ENCODE measurements around the gene NPB. TPM values are rescaled to one million over a fixed set of nuclear protein-coding genes. Genes with fewer than 3 reads are reported as not detected.

The NPB gene
- polyA plus RNA-seq, 1 of the 3 experiments (the other 2 are of a cell fraction), result 2.4 TPM

- H3K36me3 ChIP-seq (replicated peaks in 1 of 2; ENCODE audit: control insufficient read depth in 1 of 2, insufficient read depth in 2 of 2, low read length in 1 of 2), result peaks cover 18 to 68% of the 10 kb centered on the region in 2 experiments
- H3K4me3 ChIP-seq (ENCODE audit: low read depth in 2 of 2, low read length in 1 of 2), result no peak overlapping the region
- H3K4me2 ChIP-seq, result no peak overlapping the region
- H3F3A ChIP-seq (replicated peaks; ENCODE audit: insufficient read depth), result peaks cover 18% of the 10 kb centered on the region
- no peaks in the 10 kb centered on the region for H3K9me2 ChIP-seq
- DNase-seq, result no peak
- peaks cover 7% of the 10 kb centered on the region; the same call in 1 of the 2 replicates for H3K79me2 ChIP-seq (ENCODE audit: insufficient read depth)
- H3K9ac ChIP-seq, result no peak overlapping the region
- no peaks in the 10 kb centered on the region for H3K9me3 ChIP-seq
- TF ChIP-seq REST (IDR thresholded peaks at IDR 0.05; ENCODE audit: low read depth, low read length) (no peak), GABPA (IDR thresholded peaks at IDR 0.05; ENCODE audit: low read depth) (no peak), MAX (IDR thresholded peaks at IDR 0.05; ENCODE audit: low read depth) (no peak), POLR2AphosphoS5 (IDR thresholded peaks at IDR 0.05; ENCODE audit: low read depth, low read length) (no peak), FOXJ3 (CRISPR knock-in tag; IDR thresholded peaks at IDR 0.05) (no peak), NRF1 (IDR thresholded peaks at IDR 0.05; ENCODE audit: low read depth, low read length) (no peak), EP300 (IDR thresholded peaks at IDR 0.05; ENCODE audit: borderline replicate concordance in 1 of 2, low read depth in 1 of 2, low read length in 1 of 2) (no peak), MEF2A (IDR thresholded peaks at IDR 0.05; ENCODE audit: borderline replicate concordance, low read depth) (no peak), GATA2 (CRISPR knock-in tag; IDR thresholded peaks at IDR 0.05) (no peak), EZH2phosphoT487 (IDR thresholded peaks at IDR 0.05; ENCODE audit: borderline replicate concordance, low read depth) (no peak), TCF12 (IDR thresholded peaks at IDR 0.05) (no peak), RXRA (IDR thresholded peaks at IDR 0.05; ENCODE audit: borderline replicate concordance, low read depth) (no peak), PBX3 (IDR thresholded peaks at IDR 0.05) (no peak), FOXM1 (IDR thresholded peaks at IDR 0.05; ENCODE audit: low read depth) (no peak), CTCF (IDR thresholded peaks at IDR 0.05) (no peak), FOSL2 (IDR thresholded peaks at IDR 0.05; ENCODE audit: borderline replicate concordance, low read depth) (no peak)
- H3K27me3 ChIP-seq (ENCODE audit: insufficient read depth), result no peaks in the 10 kb centered on the region
- 87% methylated on average over 11 of the region's 11 CpGs for WGBS (ENCODE audit: low lambda C conversion rate)
- POLR2A ChIA-PET, result interaction anchor here (0.6 to 0.7 kb wide), 2 partner anchors 29 to 39 kb away, joined by 3 read pairs; partner anchors contain the start of gene PYCR1
- no peak overlapping the region for H3K27ac ChIP-seq (ENCODE audit: low read depth in 2 of 2, low read length in 1 of 2)
- H3K4me1 ChIP-seq (ENCODE audit: control insufficient read depth in 1 of 2, insufficient read depth in 2 of 2, low read depth in 1 of 2, low read length in 1 of 2), result peaks cover 8 to 14% of the 10 kb centered on the region in 2 experiments; a peak in 2 of 4 replicates
- H4K20me1 ChIP-seq (ENCODE audit: insufficient read depth), result peaks cover 10% of the 10 kb centered on the region
- CTCF ChIA-PET, result interaction anchor here (1.1 to 2.2 kb wide), 3 partner anchors 39 to 51 kb away, joined by 3 to 7 read pairs (median 3); no protein-coding TSS in a partner anchor
- no peak overlapping the region for H2AFZ ChIP-seq (ENCODE audit: low read depth)
Measured at GRCh38 chr17:81908793-81909192, 6.8 kb downstream of the NPB start.
